ENCODE results near the gene ADAMTS6.

- TF ChIP-seq POLR2AphosphoS5 (IDR thresholded peaks at IDR 0.05) (no peak), CTCF (IDR thresholded peaks at IDR 0.05) (no peak)
These were observed 157.5 kb downstream of the ADAMTS6 start for GRCh38 chr5:65324226-65324625.

Measured in upper lobe of left lung (tissue), 4 donors.